Lower leg skin (tissue), 4 donors: Measurements from ENCODE around the gene KIN. TPM values are rescaled to one million over a fixed set of nuclear protein-coding genes. Genes with fewer than 3 reads are reported as not detected.

ENCODE experiments used
- DNase-seq, 2 donors: peaks; one replicate each; pipeline ENCODE4 v3.0.0-alpha.2; 2019; ENCODE audit warnings: low spot score in 2 of 2
- H3K4me3 ChIP-seq: fragments of 200-600 bp; sonication (generic); 2 replicates; pipeline ENCODE4 v1.5.1; 2017; ENCODE audit warnings: mild to moderate bottlenecking, low read depth; ENCODE audit not compliant: poor library complexity, severe bottlenecking
- CTCF ChIP-seq, 3 donors: fragments of 450-650 bp; IDR thresholded peaks; one replicate each; pipeline ENCODE4 v1.5.1; 2016; ENCODE audit warnings: antibody characterized with exemption in 3 of 3, mild to moderate bottlenecking in 3 of 3, moderate library complexity in 2 of 3
- POLR2A ChIP-seq, 2 donors: fragments of 450-650 bp; IDR thresholded peaks; one replicate each; pipeline ENCODE4 v1.6.1; 2016 to 2017; ENCODE audit warnings: antibody characterized with exemption in 2 of 2, mild to moderate bottlenecking in 1 of 2, moderate library complexity in 1 of 2
- WGBS, 2 donors: methylation state at CpG; one replicate each; pipeline ENCODE4 v1.1.5; 2018; 5-methylcytosine and 5-hydroxymethylcytosine counted together
- intact Hi-C: fragments of 100-400 bp; cut with DNase I; formaldehyde crosslinking; loops from one replicate; pipeline ENCODE4 v1.15.0; 2023; ENCODE audit warnings: low total_unique reads
- total RNA-seq, 4 donors: library from RNA; depleted of rRNA; stranded (reverse); fragments of >200 nt; gene quantifications; one replicate each; pipeline ENCODE4 v1.1.0, GENCODE V29; 2016

Gene KIN
- total RNA-seq, 4 donors from 2014 or later = 7.0 to 10.3 (median 8.2) TPM

GRCh38 chr10:7707858-7708622 is 79.8 kb downstream of the KIN start:
- TF ChIP-seq POLR2A (IDR thresholded peaks at IDR 0.05) = no peak
- TF ChIP-seq CTCF (IDR thresholded peaks at IDR 0.05) = no peak
- intact Hi-C loops = no loop called here
- DNase-seq = no peak
- no peak overlapping the region for H3K4me3 ChIP-seq
- whole genome bisulfite sequencing, 2 donors = 69 to 76% methylated on average over 5 of the region's 5 CpGs

GRCh38 chr10:7707102-7707501 is 80.7 kb downstream of the KIN start:
- intact Hi-C loops = no loop called here
- TF ChIP-seq POLR2A (IDR thresholded peaks at IDR 0.05) = no peak
- no peak for TF ChIP-seq CTCF (IDR thresholded peaks at IDR 0.05)
- WGBS, 2 donors = 64 to 70% methylated on average over 4 of the region's 4 CpGs
- no peak overlapping the region for H3K4me3 ChIP-seq
- no peak for DNase-seq

- no peak overlapping the region for H3K4me3 ChIP-seq
- intact Hi-C loops = no loop called here
- no peak for DNase-seq
- WGBS, 2 donors = 79% methylated on average over 4 of the region's 4 CpGs
- TF ChIP-seq POLR2A (IDR thresholded peaks at IDR 0.05) = no peak
Observed at GRCh38 chr10:7706534-7707073, 81.2 kb downstream of the KIN start.

- no peak overlapping the region for H3K4me3 ChIP-seq
- WGBS, 2 donors = 78 to 86% methylated on average over 3 of the region's 3 CpGs
- intact Hi-C loops = no loop called here
- DNase-seq = no peak
- TF ChIP-seq POLR2A (IDR thresholded peaks at IDR 0.05) (no peak), CTCF (IDR thresholded peaks at IDR 0.05) (no peak)
Observed at GRCh38 chr10:7705341-7705740, 82.5 kb downstream of the KIN start.

- 68 to 80% methylated on average over 8 of the region's 8 CpGs for WGBS, 2 donors
- TF ChIP-seq CTCF (IDR thresholded peaks at IDR 0.05) = no peak
- TF ChIP-seq POLR2A (IDR thresholded peaks at IDR 0.05) = no peak
- no peak overlapping the region for H3K4me3 ChIP-seq
- intact Hi-C loops = no loop called here
- DNase-seq = no peak
Observed at GRCh38 chr10:7704071-7705016, 83.4 kb downstream of the KIN start.

- TF ChIP-seq POLR2A (IDR thresholded peaks at IDR 0.05) = no peak
- TF ChIP-seq CTCF (IDR thresholded peaks at IDR 0.05) = no peak
- intact Hi-C loops = no loop called here
- H3K4me3 ChIP-seq = no peak within 1 kb of the TSS
- WGBS, 2 donors = 54 to 61% methylated on average over 4 of the region's 4 CpGs
- DNase-seq = no peak
Observed at GRCh38 chr10:7703140-7703539, 84.7 kb downstream of the KIN start, which contains the start of gene ITIH2. Gene ITIH2, plus strand, starts transcription at chr10:7703316. Its CDS starts 119 bp downstream, at chr10:7703435.
